Middle frontal gyrus (tissue), 1 donor: ENCODE results near the gene ADGRG6.
"Not testable (repeated sequence)": the region's sequence is repeated elsewhere in the genome, so short reads cannot be mapped to it uniquely, and the experiment has no call there.

Source experiments
- DNase-seq: peaks from one replicate; pipeline ENCODE4 v3.0.0-alpha.2; 2015; ENCODE audit warnings: low spot score; ENCODE audit errors: extremely low spot score

ADGRG6 gene

GRCh38 chr6:142345261-142345660 lies 43.5 kb downstream of the ADGRG6 start:
- no peak for DNase-seq

- not testable (repeated sequence) for DNase-seq
Observed at GRCh38 chr6:142346166-142346565, 44.4 kb downstream of the ADGRG6 start.

GRCh38 chr6:142349215-142349823 lies 47.5 kb downstream of the ADGRG6 start:
- no peak for DNase-seq

- DNase-seq, result no peak
Observed at GRCh38 chr6:142350309-142350708, 48.5 kb downstream of the ADGRG6 start.

GRCh38 chr6:142353690-142354089 lies 51.9 kb downstream of the ADGRG6 start:
- DNase-seq, result no peak

- DNase-seq, result no peak
Observed at GRCh38 chr6:142354650-142355049, 52.8 kb downstream of the ADGRG6 start.

GRCh38 chr6:142355520-142356174 lies 53.8 kb downstream of the ADGRG6 start:
- no peak for DNase-seq

GRCh38 chr6:142356201-142356883 lies 54.5 kb downstream of the ADGRG6 start:
- no peak for DNase-seq

- DNase-seq, result no peak
Observed at GRCh38 chr6:142356884-142357225, 55.0 kb downstream of the ADGRG6 start.

GRCh38 chr6:142357879-142358278 lies 56.1 kb downstream of the ADGRG6 start:
- no peak for DNase-seq

GRCh38 chr6:142359271-142359960 lies 57.6 kb downstream of the ADGRG6 start:
- no peak for DNase-seq

- DNase-seq, result no peak
Observed at GRCh38 chr6:142361345-142361744, 59.5 kb downstream of the ADGRG6 start.

GRCh38 chr6:142361779-142362750 lies 60.3 kb downstream of the ADGRG6 start:
- no peak for DNase-seq

- DNase-seq, result no peak
Observed at GRCh38 chr6:142367061-142367460, 65.3 kb downstream of the ADGRG6 start.

GRCh38 chr6:142367501-142368018 lies 65.8 kb downstream of the ADGRG6 start:
- no peak for DNase-seq

GRCh38 chr6:142369266-142369665 lies 67.5 kb downstream of the ADGRG6 start:
- DNase-seq, result no peak

GRCh38 chr6:142372348-142372747 lies 70.5 kb downstream of the ADGRG6 start:
- no peak for DNase-seq

GRCh38 chr6:142373268-142374090 lies 71.7 kb downstream of the ADGRG6 start:
- DNase-seq, result no peak

- DNase-seq, result no peak
Observed at GRCh38 chr6:142374091-142374770, 72.4 kb downstream of the ADGRG6 start.
